Omental fat pad (tissue), 4 donors: ENCODE results near the gene CNGB1. TPM values are rescaled to one million over a fixed set of nuclear protein-coding genes. Genes with fewer than 3 reads are reported as not detected.

Experiments
- ATAC-seq: fragments of 150-250 bp; one replicate; pipeline ENCODE4 v1.9.1; 2016; ENCODE audit warnings: mild to moderate bottlenecking, moderate library complexity; ENCODE audit not compliant: low FRiP score
- DNase-seq: peaks from one replicate; pipeline ENCODE4 v3.0.0-alpha.2; 2019; ENCODE audit warnings: low spot score
- CTCF ChIP-seq, 3 donors: fragments of 450-650 bp; IDR thresholded peaks; one replicate each; pipeline ENCODE4 v1.5.1; 2016 to 2017; ENCODE audit warnings: antibody characterized with exemption in 3 of 3, mild to moderate bottlenecking in 3 of 3, moderate library complexity in 2 of 3
- total RNA-seq, 4 donors: library from RNA; depleted of rRNA; stranded (reverse); fragments of >200 nt; gene quantifications; one replicate each; pipeline ENCODE4 v1.1.0, GENCODE V29; 2016

Gene CNGB1
- total RNA-seq, 4 donors from 2014 or later: not detected

GRCh38 chr16:57871456-57871855 lies 99.5 kb downstream of the CNGB1 start:
- TF ChIP-seq CTCF (IDR thresholded peaks at IDR 0.05): no peak
- ATAC-seq: peak; percentile 74
- DNase-seq: no peak

- TF ChIP-seq CTCF (IDR thresholded peaks at IDR 0.05): no peak
- no peak for DNase-seq
- ATAC-seq: no peak
Measured at GRCh38 chr16:57870753-57871454, 100.0 kb downstream of the CNGB1 start.

- no peak for ATAC-seq
- TF ChIP-seq CTCF (IDR thresholded peaks at IDR 0.05): no peak
- no peak for DNase-seq
Measured at GRCh38 chr16:57868913-57869520, 101.9 kb downstream of the CNGB1 start.

GRCh38 chr16:57867000-57867561 lies 103.8 kb downstream of the CNGB1 start:
- ATAC-seq (no peak), DNase-seq (no peak)
- no peak for TF ChIP-seq CTCF (IDR thresholded peaks at IDR 0.05)

GRCh38 chr16:57866529-57866918 lies 104.4 kb downstream of the CNGB1 start:
- ATAC-seq (no peak), DNase-seq (no peak)
- no peak for TF ChIP-seq CTCF (IDR thresholded peaks at IDR 0.05)

GRCh38 chr16:57865746-57866528 lies 105.0 kb downstream of the CNGB1 start:
- DNase-seq (no peak), ATAC-seq (no peak)
- no peak for TF ChIP-seq CTCF (IDR thresholded peaks at IDR 0.05)
